ENCODE results near the gene SMKR1. TPM values are rescaled to one million over a fixed set of nuclear protein-coding genes. Genes with fewer than 3 reads are reported as not detected.

SMKR1 gene
- polyA plus RNA-seq, 1 donor (not counting 4 experiments of a cell fraction or from before 2014, with no cell fraction given) = 0.76 TPM

GRCh38 chr7:129557686-129558481 lies 55.6 kb downstream of the SMKR1 start:
- FAIRE-seq = no peak
- dilution Hi-C loops (cut with MboI; ENCODE audit: extremely low pct_ligation_motif_present, low sequenced_read_pairs) = no loop called here
- H3K27me3 ChIP-seq (ENCODE audit: control insufficient read depth, extremely low read depth, insufficient read depth, low read length) = peaks cover 7% of the 10 kb centered on the region

GRCh38 chr7:129559564-129559963 lies 57.2 kb downstream of the SMKR1 start:
- Histone ChIP-seq H3K9me3 (ENCODE audit: control insufficient read depth, low read depth, low read length) (no peaks in the 10 kb centered on the region), H4K20me1 (ENCODE audit: control insufficient read depth, extremely low read depth, insufficient read depth, low read length) (no peaks in the 10 kb centered on the region), H3K4me2 (ENCODE audit: control insufficient read depth, extremely low read depth, insufficient read depth, low read depth, low read length) (no peak overlapping the region), H3K9me1 (ENCODE audit: control insufficient read depth, extremely low read depth, insufficient read depth, low read length) (no peaks in the 10 kb centered on the region), H3K36me3 (ENCODE audit: control insufficient read depth in 2 of 2, extremely low read depth in 1 of 2, insufficient read depth in 2 of 2, low read length in 2 of 2) (no peaks in the 10 kb centered on the region), H3K27me3 (ENCODE audit: control insufficient read depth, extremely low read depth, insufficient read depth, low read length) (peaks cover 10% of the 10 kb centered on the region), H2AFZ (ENCODE audit: control insufficient read depth, low read length) (no peak overlapping the region), H3K4me1 (ENCODE audit: control insufficient read depth, extremely low read depth, insufficient read depth, low read length) (no peaks in the 10 kb centered on the region), H3K79me2 (ENCODE audit: control insufficient read depth, insufficient read depth, low read length) (no peaks in the 10 kb centered on the region), H3K27ac (ENCODE audit: control insufficient read depth, insufficient read depth, low read length) (no peak overlapping the region), H3K9ac (ENCODE audit: control insufficient read depth, extremely low read depth, insufficient read depth, low read length) (no peak overlapping the region), H3K4me3 (ENCODE audit: control insufficient read depth in 2 of 3, extremely low read depth in 1 of 3, insufficient read depth in 2 of 3, low read depth in 1 of 3, low read length in 3 of 3) (no peak overlapping the region)
- dilution Hi-C loops (cut with MboI; ENCODE audit: extremely low pct_ligation_motif_present, low sequenced_read_pairs) = no loop called here
- DNase-seq (ENCODE audit: low read depth, low spot score) (no peak), FAIRE-seq (no peak)
- TF ChIP-seq, protein P1, sequence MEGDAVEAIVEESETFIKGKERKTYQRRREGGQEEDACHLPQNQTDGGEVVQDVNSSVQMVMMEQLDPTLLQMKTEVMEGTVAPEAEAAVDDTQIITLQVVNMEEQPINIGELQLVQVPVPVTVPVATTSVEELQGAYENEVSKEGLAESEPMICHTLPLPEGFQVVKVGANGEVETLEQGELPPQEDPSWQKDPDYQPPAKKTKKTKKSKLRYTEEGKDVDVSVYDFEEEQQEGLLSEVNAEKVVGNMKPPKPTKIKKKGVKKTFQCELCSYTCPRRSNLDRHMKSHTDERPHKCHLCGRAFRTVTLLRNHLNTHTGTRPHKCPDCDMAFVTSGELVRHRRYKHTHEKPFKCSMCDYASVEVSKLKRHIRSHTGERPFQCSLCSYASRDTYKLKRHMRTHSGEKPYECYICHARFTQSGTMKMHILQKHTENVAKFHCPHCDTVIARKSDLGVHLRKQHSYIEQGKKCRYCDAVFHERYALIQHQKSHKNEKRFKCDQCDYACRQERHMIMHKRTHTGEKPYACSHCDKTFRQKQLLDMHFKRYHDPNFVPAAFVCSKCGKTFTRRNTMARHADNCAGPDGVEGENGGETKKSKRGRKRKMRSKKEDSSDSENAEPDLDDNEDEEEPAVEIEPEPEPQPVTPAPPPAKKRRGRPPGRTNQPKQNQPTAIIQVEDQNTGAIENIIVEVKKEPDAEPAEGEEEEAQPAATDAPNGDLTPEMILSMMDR (optimal IDR thresholded peaks at IDR 0.05 in 1 of 3, IDR thresholded peaks at IDR 0.05 in 1 of 3, conservative IDR thresholded peaks at IDR 0.05 in 1 of 3; ENCODE audit: extremely low read depth in 1 of 3, insufficient read depth in 2 of 3, low read length in 3 of 3) = no peak
- no peak for TF ChIP-seq EZH2 (IDR thresholded peaks at IDR 0.05; ENCODE audit: low read length)

More at GRCh38 chr7:129557686-129558481, 55.6 kb downstream of the SMKR1 start:
- Histone ChIP-seq H3K36me3 (ENCODE audit: control insufficient read depth in 2 of 2, extremely low read depth in 1 of 2, insufficient read depth in 2 of 2, low read length in 2 of 2) (no peaks in the 10 kb centered on the region), H3K9ac (ENCODE audit: control insufficient read depth, extremely low read depth, insufficient read depth, low read length) (no peak overlapping the region), H3K27ac (ENCODE audit: control insufficient read depth, insufficient read depth, low read length) (no peak overlapping the region), H4K20me1 (ENCODE audit: control insufficient read depth, extremely low read depth, insufficient read depth, low read length) (no peaks in the 10 kb centered on the region), H3K4me3 (ENCODE audit: control insufficient read depth in 2 of 3, extremely low read depth in 1 of 3, insufficient read depth in 2 of 3, low read depth in 1 of 3, low read length in 3 of 3) (no peak overlapping the region), H3K9me1 (ENCODE audit: control insufficient read depth, extremely low read depth, insufficient read depth, low read length) (no peaks in the 10 kb centered on the region), H3K9me3 (ENCODE audit: control insufficient read depth, low read depth, low read length) (no peaks in the 10 kb centered on the region), H3K4me2 (ENCODE audit: control insufficient read depth, extremely low read depth, insufficient read depth, low read depth, low read length) (no peak overlapping the region), H3K4me1 (ENCODE audit: control insufficient read depth, extremely low read depth, insufficient read depth, low read length) (no peaks in the 10 kb centered on the region), H3K79me2 (ENCODE audit: control insufficient read depth, insufficient read depth, low read length) (no peaks in the 10 kb centered on the region), H2AFZ (ENCODE audit: control insufficient read depth, low read length) (no peak overlapping the region)
- TF ChIP-seq, protein P1 (optimal IDR thresholded peaks at IDR 0.05 in 1 of 3, IDR thresholded peaks at IDR 0.05 in 1 of 3, conservative IDR thresholded peaks at IDR 0.05 in 1 of 3; ENCODE audit: extremely low read depth in 1 of 3, insufficient read depth in 2 of 3, low read length in 3 of 3) = no peak
- no peak for TF ChIP-seq EZH2 (IDR thresholded peaks at IDR 0.05; ENCODE audit: low read length)
- no peak for DNase-seq (ENCODE audit: low read depth, low spot score)

All from keratinocyte (primary cell).